Measurements from ENCODE around the gene LGR5. TPM values are rescaled to one million over a fixed set of nuclear protein-coding genes. Genes with fewer than 3 reads are reported as not detected.
A peak's percentile ranks its signal among the peaks of the same experiment; 100 is the strongest.

LGR5 gene
- total RNA-seq, 1 experiment from 2014 or later: 0.17 TPM

GRCh38 chr12:71558445-71558844, 118.8 kb downstream of the LGR5 start (continued):
- TF ChIP-seq ZNF532 (CRISPR knock-in tag; IDR thresholded peaks at IDR 0.05; ENCODE audit: borderline replicate concordance) (no peak), NFATC4 (CRISPR knock-in tag; IDR thresholded peaks at IDR 0.05) (no peak), ZMAT4 (CRISPR knock-in tag; IDR thresholded peaks at IDR 0.05) (no peak), E2F1 (CRISPR knock-in tag; IDR thresholded peaks at IDR 0.05) (no peak), CBFB (CRISPR knock-in tag; IDR thresholded peaks at IDR 0.05; ENCODE audit: low read depth) (no peak), ZNF671 (CRISPR knock-in tag; IDR thresholded peaks at IDR 0.05) (no peak), ZNF396 (CRISPR knock-in tag; IDR thresholded peaks at IDR 0.05; ENCODE audit: borderline replicate concordance) (no peak), ATF3 (CRISPR knock-in tag; conservative IDR thresholded peaks at IDR 0.05) (no peak)

- Mint-ChIP-seq H3K36me3 (no peaks in the 10 kb centered on the region), H3K9me3 (no peaks in the 10 kb centered on the region), H3K4me3 (no peak overlapping the region), H3K4me1 (peaks cover 11% of the 10 kb centered on the region), H3K27me3 (ENCODE audit: low read depth) (no peaks in the 10 kb centered on the region; the same call in 1 of the 2 replicates), H3K27ac (no peak overlapping the region)
- ChIA-PET POLR2A (no interaction called here), CTCF (no interaction called here)
- ATAC-seq (peak; percentile 67), DNase-seq (ENCODE audit: low spot score) (no peak)
- TF ChIP-seq NR1H2 (CRISPR knock-in tag; IDR thresholded peaks at IDR 0.05): no peak
- TF ChIP-seq CREB1 (CRISPR knock-in tag; IDR thresholded peaks at IDR 0.05): no peak
- no peak for TF ChIP-seq PREB (CRISPR knock-in tag; IDR thresholded peaks at IDR 0.05; ENCODE audit: borderline replicate concordance)
- TF ChIP-seq E2F1 (CRISPR knock-in tag; IDR thresholded peaks at IDR 0.05): no peak
- no peak for TF ChIP-seq CREM (CRISPR knock-in tag; IDR thresholded peaks at IDR 0.05)
- no peak for TF ChIP-seq ATF3 (CRISPR knock-in tag; conservative IDR thresholded peaks at IDR 0.05)
- no peak for TF ChIP-seq HMGA2 (CRISPR knock-in tag; IDR thresholded peaks at IDR 0.05)
- TF ChIP-seq FOXJ3 (CRISPR knock-in tag; IDR thresholded peaks at IDR 0.05; ENCODE audit: borderline replicate concordance): no peak
- no peak for TF ChIP-seq ZNF425 (CRISPR knock-in tag; conservative IDR thresholded peaks at IDR 0.05)
- no peak for TF ChIP-seq E2F4 (CRISPR knock-in tag; IDR thresholded peaks at IDR 0.05; ENCODE audit: borderline replicate concordance, low read depth)
- TF ChIP-seq ZMAT4 (CRISPR knock-in tag; IDR thresholded peaks at IDR 0.05): no peak
- TF ChIP-seq MAX (CRISPR knock-in tag; IDR thresholded peaks at IDR 0.05): no peak
- TF ChIP-seq TEAD4 (CRISPR knock-in tag; IDR thresholded peaks at IDR 0.05): no peak
- TF ChIP-seq TEAD1 (CRISPR knock-in tag; IDR thresholded peaks at IDR 0.05): no peak
Observed at GRCh38 chr12:71562676-71563595, 123.3 kb downstream of the LGR5 start.

All from WTC11 (cell line).